Astrocyte of the cerebellum (primary cell): ENCODE results near the gene PPDPF.

Experiments
- DNase-seq: peaks from one replicate; pipeline ENCODE4 v3.0.0-alpha.2; 2011; ENCODE audit warnings: low read depth
- H3K4me3 ChIP-seq: 2 replicates; pipeline ENCODE4 v1.5.1; 2011; ENCODE audit warnings: mild to moderate bottlenecking, low read depth, low read length, moderate library complexity
- CTCF ChIP-seq: IDR thresholded peaks from 2 replicates; pipeline ENCODE4 v1.5.1; 2012; ENCODE audit warnings: low read length, low read depth, moderate library complexity, mild to moderate bottlenecking; ENCODE audit errors: missing control alignments
- in situ Hi-C: cut with HindIII; loops from 2 replicates; pipeline ENCODE4 v1.10.0; 2017; ENCODE audit warnings: low sequenced_read_pairs

Gene PPDPF

GRCh38 chr20:63533388-63533787 lies 12.8 kb downstream of the PPDPF start:
- DNase-seq, result no peak

GRCh38 chr20:63533871-63534393 lies 13.4 kb downstream of the PPDPF start:
- no peak for DNase-seq
- H3K4me3 ChIP-seq, result no peak overlapping the region
- in situ Hi-C loops, result loop anchor here (10.0 kb wide), 1 partner anchor 131 kb away; no protein-coding TSS in a partner anchor
- TF ChIP-seq CTCF, result no peak

More at GRCh38 chr20:63533388-63533787, 12.8 kb downstream of the PPDPF start:
- in situ Hi-C loops, result loop anchor here (10.0 kb wide), 1 partner anchor 131 kb away; no protein-coding TSS in a partner anchor
- no peak overlapping the region for H3K4me3 ChIP-seq
- no peak for TF ChIP-seq CTCF

- no peak for DNase-seq
- no peak overlapping the region for H3K4me3 ChIP-seq
- in situ Hi-C loops, result loop anchor here (10.0 kb wide), 1 partner anchor 130 kb away; no protein-coding TSS in a partner anchor
- TF ChIP-seq CTCF, result no peak
Measured at GRCh38 chr20:63534427-63534830, 13.9 kb downstream of the PPDPF start.

GRCh38 chr20:63534831-63535651 lies 14.5 kb downstream of the PPDPF start:
- H3K4me3 ChIP-seq, result no peak overlapping the region
- no peak for TF ChIP-seq CTCF
- no peak for DNase-seq
- in situ Hi-C loops, result loop anchor here (10.0 kb wide), 1 partner anchor 130 kb away; no protein-coding TSS in a partner anchor

GRCh38 chr20:63536241-63536977 lies 15.8 kb downstream of the PPDPF start:
- H3K4me3 ChIP-seq, result no peak overlapping the region
- in situ Hi-C loops, result loop anchor here (10.0 kb wide), 1 partner anchor 128 kb away; no protein-coding TSS in a partner anchor
- no peak for DNase-seq
- no peak for TF ChIP-seq CTCF

GRCh38 chr20:63536997-63537524 lies 16.5 kb downstream of the PPDPF start, which contains the start of gene PTK6:
PTK6 (minus strand) TSS chr20:63537376; CDS start chr20:63537314, 62 bp downstream.
- DNase-seq, result no peak
- TF ChIP-seq CTCF, result no peak
- in situ Hi-C loops, result loop anchor here (10.0 kb wide), 1 partner anchor 128 kb away; no protein-coding TSS in a partner anchor
- H3K4me3 ChIP-seq, result peak within 1 kb of the TSS; percentile 12
